ENCODE data around the gene PPP1R7. TPM values are rescaled to one million over a fixed set of nuclear protein-coding genes. Genes with fewer than 3 reads are reported as not detected.

PPP1R7 gene
- total RNA-seq (2013) = 82.9 TPM
- polyA plus RNA-seq = 100 to 1,000 TPM in 1 of 3 donors, 10 to 100 TPM in 2; 54.9 to 102 (median 84.4) TPM
- polyA minus RNA-seq = 10.0 and 22.7 TPM in 2 replicates
- 2.6 to 28.5 (median 23.0) reads per million in 11 experiments for total RNA-seq

GRCh38 chr2:241149925-241150659 is at the start of gene PPP1R7:
TSS of gene PPP1R7 (plus strand) at chr2:241150467. CDS start at chr2:241150496, 29 bp downstream.
- H3K4me1 Mint-ChIP-seq = peaks cover 24% of the 10 kb centered on the region

GRCh38 chr2:241102239-241102803 is 47.9 kb upstream of the PPP1R7 start, which contains the start of gene MTERF4:
TSS of gene MTERF4 (minus strand) at chr2:241102287. CDS start at chr2:241102273, 14 bp downstream.
- Mint-ChIP-seq H3K9me3 (no peaks in the 10 kb centered on the region), H3K4me1 (peaks cover 26% of the 10 kb centered on the region), H3K27me3 (ENCODE audit: low read depth in 3 of 3) (peaks cover 0 to 6% (median 0%) of the 10 kb centered on the region in 3 donors), H3K36me3 (peaks cover 22 to 23% of the 10 kb centered on the region in 2 donors), H3K27ac (peak within 1 kb of the TSS; percentile 68 to 94 (median 88)), H3K4me3 (peak within 1 kb of the TSS; percentile 91 to 97)
- H3K36me3 ChIP-seq (replicated peaks in 1 of 2; ENCODE audit: control insufficient read depth in 1 of 2, insufficient read depth in 2 of 2, low read length in 2 of 2) = peaks cover 24 to 29% of the 10 kb centered on the region in 2 donors
- no peaks in the 10 kb centered on the region for H3K9me3 ChIP-seq (replicated peaks in 1 of 2; ENCODE audit: control insufficient read depth in 1 of 2, insufficient read depth in 1 of 2, low read length in 2 of 2)
- H2AFZ ChIP-seq (ENCODE audit: insufficient read depth, low read depth, low read length, poor library complexity, severe bottlenecking) = peak within 1 kb of the TSS; percentile 95
- H3K27ac ChIP-seq (ENCODE audit: low read depth in 1 of 2, low read length in 2 of 2) = peak within 1 kb of the TSS; percentile 25 to 82
- intact Hi-C loops (cut with micrococcal nuclease) = no loop called here
- peak within 1 kb of the TSS; percentile 85 for H3K4me2 ChIP-seq (replicated peaks; ENCODE audit: extremely low read depth, low read length, poor library complexity, severe bottlenecking)
- peak within 1 kb of the TSS; percentile 76 to 87 (median 84) for H3K4me3 ChIP-seq (replicated peaks in 1 of 3; ENCODE audit: low read depth in 2 of 3, low read length in 3 of 3)
- peak; percentile 67 to 73 (median 73) for DNase-seq
- H3K4me1 ChIP-seq (ENCODE audit: control insufficient read depth in 1 of 2, insufficient read depth in 2 of 2, low read length in 2 of 2) = peaks cover 16 to 24% of the 10 kb centered on the region in 2 donors
- under 1% methylated on average over 53 of the region's 56 CpGs for WGBS (ENCODE audit: insufficient coverage)
- peaks cover 12% of the 10 kb centered on the region for H4K20me1 ChIP-seq (ENCODE audit: insufficient read depth, low read length)
- H3K27me3 ChIP-seq (ENCODE audit: control insufficient read depth in 2 of 2, insufficient read depth in 2 of 2, low read length in 2 of 2) = no peaks in the 10 kb centered on the region
- H3K79me2 ChIP-seq (ENCODE audit: insufficient read depth, low read length) = peaks cover 42% of the 10 kb centered on the region
- TF ChIP-seq, protein P1, sequence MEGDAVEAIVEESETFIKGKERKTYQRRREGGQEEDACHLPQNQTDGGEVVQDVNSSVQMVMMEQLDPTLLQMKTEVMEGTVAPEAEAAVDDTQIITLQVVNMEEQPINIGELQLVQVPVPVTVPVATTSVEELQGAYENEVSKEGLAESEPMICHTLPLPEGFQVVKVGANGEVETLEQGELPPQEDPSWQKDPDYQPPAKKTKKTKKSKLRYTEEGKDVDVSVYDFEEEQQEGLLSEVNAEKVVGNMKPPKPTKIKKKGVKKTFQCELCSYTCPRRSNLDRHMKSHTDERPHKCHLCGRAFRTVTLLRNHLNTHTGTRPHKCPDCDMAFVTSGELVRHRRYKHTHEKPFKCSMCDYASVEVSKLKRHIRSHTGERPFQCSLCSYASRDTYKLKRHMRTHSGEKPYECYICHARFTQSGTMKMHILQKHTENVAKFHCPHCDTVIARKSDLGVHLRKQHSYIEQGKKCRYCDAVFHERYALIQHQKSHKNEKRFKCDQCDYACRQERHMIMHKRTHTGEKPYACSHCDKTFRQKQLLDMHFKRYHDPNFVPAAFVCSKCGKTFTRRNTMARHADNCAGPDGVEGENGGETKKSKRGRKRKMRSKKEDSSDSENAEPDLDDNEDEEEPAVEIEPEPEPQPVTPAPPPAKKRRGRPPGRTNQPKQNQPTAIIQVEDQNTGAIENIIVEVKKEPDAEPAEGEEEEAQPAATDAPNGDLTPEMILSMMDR (IDR thresholded peaks at IDR 0.05) = no peak
- H3K9ac ChIP-seq (ENCODE audit: insufficient read depth, low read length, poor library complexity, severe bottlenecking) = peak within 1 kb of the TSS; percentile 85

More at GRCh38 chr2:241149925-241150659, at the start of gene PPP1R7:
- H3K27ac Mint-ChIP-seq = peak within 1 kb of the TSS; percentile 73 to 95 (median 85)
- H3K4me3 ChIP-seq (replicated peaks in 1 of 3; ENCODE audit: low read depth in 2 of 3, low read length in 3 of 3) = peak within 1 kb of the TSS; percentile 56 to 87 (median 83)
- intact Hi-C loops (cut with micrococcal nuclease) = loop anchor here (2.0 to 10.0 kb wide), 4 partner anchors 155 to 359 kb away; partner anchors contain the start of genes FARP2 (in 2 of the 2), HDLBP (in 1 of the 2), SEPTIN2 (in 1 of the 2) and SNED1 (in 1 of the 2)
- no peaks in the 10 kb centered on the region for H3K27me3 ChIP-seq (ENCODE audit: control insufficient read depth in 2 of 2, insufficient read depth in 2 of 2, low read length in 2 of 2)
- H3K36me3 ChIP-seq (replicated peaks in 1 of 2; ENCODE audit: control insufficient read depth in 1 of 2, insufficient read depth in 2 of 2, low read length in 2 of 2) = peaks cover 6 to 22% of the 10 kb centered on the region in 2 donors
- H3K4me3 Mint-ChIP-seq = peak within 1 kb of the TSS; percentile 98 to 99
- peak within 1 kb of the TSS; percentile 80 for H3K9ac ChIP-seq (ENCODE audit: insufficient read depth, low read length, poor library complexity, severe bottlenecking)
- DNase-seq = peak; percentile 89 to 92 (median 91)
- TF ChIP-seq, protein P1 (IDR thresholded peaks at IDR 0.05) = no peak
- H3K9me3 ChIP-seq (replicated peaks in 1 of 2; ENCODE audit: control insufficient read depth in 1 of 2, insufficient read depth in 1 of 2, low read length in 2 of 2) = no peaks in the 10 kb centered on the region
- H2AFZ ChIP-seq (ENCODE audit: insufficient read depth, low read depth, low read length, poor library complexity, severe bottlenecking) = peak within 1 kb of the TSS; percentile 99
- H3K4me2 ChIP-seq (replicated peaks; ENCODE audit: extremely low read depth, low read length, poor library complexity, severe bottlenecking) = peak within 1 kb of the TSS; percentile 100
- H3K27me3 Mint-ChIP-seq (ENCODE audit: low read depth in 3 of 3) = peaks cover 0 to 8% (median 2%) of the 10 kb centered on the region in 3 donors
- H3K4me1 ChIP-seq (ENCODE audit: control insufficient read depth in 1 of 2, insufficient read depth in 2 of 2, low read length in 2 of 2) = peaks cover 12 to 27% of the 10 kb centered on the region in 2 donors
- H3K9me3 Mint-ChIP-seq = no peaks in the 10 kb centered on the region
- H3K79me2 ChIP-seq (ENCODE audit: insufficient read depth, low read length) = peaks cover 33% of the 10 kb centered on the region
- H3K27ac ChIP-seq (ENCODE audit: low read depth in 1 of 2, low read length in 2 of 2) = peak within 1 kb of the TSS in 1 of 2 donors; percentile 74
- peaks cover 16 to 20% of the 10 kb centered on the region in 2 donors for H3K36me3 Mint-ChIP-seq
- H4K20me1 ChIP-seq (ENCODE audit: insufficient read depth, low read length) = peaks cover 21% of the 10 kb centered on the region
- under 1% methylated on average over 73 of the region's 73 CpGs for WGBS (ENCODE audit: insufficient coverage)
